Panc1 (cell line): ENCODE data around the gene NTN3. TPM values are rescaled to one million over a fixed set of nuclear protein-coding genes. Genes with fewer than 3 reads are reported as not detected.

Source experiments
- ATAC-seq: fragments of 200-7000 bp; cut with Tn5 transposase; 2 replicates; pipeline ENCODE4 v1.9.1; 2020; ENCODE audit warnings: mild to moderate bottlenecking, moderate library complexity
- BruUV-seq: library from RNA; stranded (reverse); fragments of 400-500 nt; replicated peaks from 2 replicates; lab custom pipeline; 2021; lab: Mats Ljungman, UMichigan
- CTCF ChIA-PET: fragments of 300-600 bp; sonication (Branson Sonifier 250); formaldehyde crosslinking; loops from one replicate; lab custom pipeline; 2022; ENCODE audit warnings: antibody characterized with exemption; lab: Charles Lee
- POLR2A ChIA-PET: fragments of 300-600 bp; sonication (Branson Sonifier 250); formaldehyde crosslinking; loops from one replicate; lab custom pipeline; 2022; ENCODE audit warnings: antibody characterized with exemption; lab: Charles Lee
- DNase-seq: peaks from one replicate; pipeline ENCODE4 v3.0.0-alpha.2; 2010; ENCODE audit warnings: low read depth, low spot score
- H3K27ac ChIP-seq: 2 replicates; pipeline ENCODE4 v1.5.1; 2011; ENCODE audit warnings: mild to moderate bottlenecking, low read length, inconsistent platforms
- H3K27me3 ChIP-seq: fragments of 200-500 bp; sonication (Bioruptor generic); 2 replicates; pipeline ENCODE4 v1.6.0; 2014; ENCODE audit warnings: low read length, inconsistent platforms; ENCODE audit not compliant: control insufficient read depth, insufficient read depth
- H3K36me3 ChIP-seq: fragments of 200-500 bp; sonication (Bioruptor generic); 2 replicates; pipeline ENCODE4 v1.5.1; 2014; ENCODE audit warnings: inconsistent platforms, mild to moderate bottlenecking, low read length, moderate library complexity; ENCODE audit not compliant: control insufficient read depth, insufficient read depth
- H3K4me1 ChIP-seq: 2 replicates; pipeline ENCODE4 v1.5.1; 2011; ENCODE audit warnings: inconsistent platforms, mild to moderate bottlenecking, low read length, moderate library complexity; ENCODE audit not compliant: control insufficient read depth, insufficient read depth
- H3K4me3 ChIP-seq, 2 experiments: 2 replicates each; pipeline ENCODE4 v1.5.1; 2011 to 2012; ENCODE audit warnings: low read depth in 2 of 2, low read length in 2 of 2, mild to moderate bottlenecking in 2 of 2, inconsistent platforms in 1 of 2, moderate library complexity in 1 of 2
- H3K9me3 ChIP-seq: fragments of 200-500 bp; sonication (Bioruptor generic); 2 replicates; pipeline ENCODE4 v1.5.1; 2014; ENCODE audit warnings: low read depth, mild to moderate bottlenecking, inconsistent platforms, low read length, moderate library complexity; ENCODE audit not compliant: control insufficient read depth, insufficient read depth
- POLR2AphosphoS5 ChIP-seq: IDR thresholded peaks from 2 replicates; pipeline ENCODE4 v1.6.1; 2012; ENCODE audit warnings: mild to moderate bottlenecking, low read depth, low read length, moderate library complexity
- SIN3A ChIP-seq: IDR thresholded peaks from 2 replicates; pipeline ENCODE4 v1.6.1; 2012; ENCODE audit warnings: low read depth, mild to moderate bottlenecking, low read length, moderate library complexity, borderline replicate concordance; ENCODE audit not compliant: insufficient read depth
- TCF7L2 ChIP-seq: IDR thresholded peaks from 2 replicates; pipeline ENCODE4 v1.6.1; 2011; ENCODE audit warnings: mild to moderate bottlenecking, low read depth, low read length, inconsistent platforms
- in situ Hi-C: cut with HindIII; loops from 2 replicates; pipeline ENCODE4 v1.10.0; 2016; ENCODE audit warnings: low sequenced_read_pairs, low pct_unique_long_range_greater_than_20kb
- intact Hi-C: fragments of 100-400 bp; cut with micrococcal nuclease; formaldehyde crosslinking; loops from one replicate; pipeline ENCODE4 v1.10.0; 2022; ENCODE audit not compliant: unreplicated experiment
- total RNA-seq: library from RNA; stranded (reverse); gene quantifications from one replicate; pipeline ENCODE4 v1.2.1, GENCODE V29; 2021; ENCODE audit not compliant: unreplicated experiment
- TF ChIP-seq, protein P1 (sequence below): fragments of 450-650 bp; IDR thresholded peaks from 2 replicates; pipeline ENCODE4 v1.5.1; 2017; ENCODE audit warnings: mild to moderate bottlenecking
- TF ChIP-seq, protein P2 (sequence below), 2 experiments: IDR thresholded peaks; 2 replicates each; pipeline ENCODE4 v1.6.1; 2011 to 2012; ENCODE audit warnings: low read depth in 2 of 2, control low read depth in 1 of 2, low read length in 1 of 2, mild to moderate bottlenecking in 1 of 2, moderate library complexity in 1 of 2; ENCODE audit not compliant: insufficient read depth in 1 of 2

The NTN3 gene
- total RNA-seq, 1 experiment from 2014 or later, result 3.2 TPM

- in situ Hi-C loops (no loop called here), intact Hi-C loops (no loop called here)
- CTCF ChIA-PET, result interaction anchor here (0.7 to 1.9 kb wide), 6 partner anchors 22 to 213 kb away, joined by 3 to 6 read pairs (median 4); partner anchors contain the start of genes NTN3 and TBC1D24
- no peak for DNase-seq
- TF ChIP-seq, protein P1, sequence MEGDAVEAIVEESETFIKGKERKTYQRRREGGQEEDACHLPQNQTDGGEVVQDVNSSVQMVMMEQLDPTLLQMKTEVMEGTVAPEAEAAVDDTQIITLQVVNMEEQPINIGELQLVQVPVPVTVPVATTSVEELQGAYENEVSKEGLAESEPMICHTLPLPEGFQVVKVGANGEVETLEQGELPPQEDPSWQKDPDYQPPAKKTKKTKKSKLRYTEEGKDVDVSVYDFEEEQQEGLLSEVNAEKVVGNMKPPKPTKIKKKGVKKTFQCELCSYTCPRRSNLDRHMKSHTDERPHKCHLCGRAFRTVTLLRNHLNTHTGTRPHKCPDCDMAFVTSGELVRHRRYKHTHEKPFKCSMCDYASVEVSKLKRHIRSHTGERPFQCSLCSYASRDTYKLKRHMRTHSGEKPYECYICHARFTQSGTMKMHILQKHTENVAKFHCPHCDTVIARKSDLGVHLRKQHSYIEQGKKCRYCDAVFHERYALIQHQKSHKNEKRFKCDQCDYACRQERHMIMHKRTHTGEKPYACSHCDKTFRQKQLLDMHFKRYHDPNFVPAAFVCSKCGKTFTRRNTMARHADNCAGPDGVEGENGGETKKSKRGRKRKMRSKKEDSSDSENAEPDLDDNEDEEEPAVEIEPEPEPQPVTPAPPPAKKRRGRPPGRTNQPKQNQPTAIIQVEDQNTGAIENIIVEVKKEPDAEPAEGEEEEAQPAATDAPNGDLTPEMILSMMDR, result no peak
- no peak for TF ChIP-seq TCF7L2
- ATAC-seq, result no peak
- H3K36me3 ChIP-seq, result no peaks in the 10 kb centered on the region; the same call in 1 of the 2 replicates
- POLR2A ChIA-PET, result interaction anchor here (0.6 to 0.7 kb wide), 2 partner anchors 34 to 35 kb away, joined by 5 to 10 read pairs; no protein-coding TSS in a partner anchor
- no peak overlapping the region; the same call in 1 of the 2 replicates for H3K27ac ChIP-seq
- no TSS peak for BruUV-seq
- H3K9me3 ChIP-seq, result no peaks in the 10 kb centered on the region
- peaks cover 23% of the 10 kb centered on the region for H3K4me1 ChIP-seq
- H3K4me3 ChIP-seq, result no peak overlapping the region
- no peaks in the 10 kb centered on the region for H3K27me3 ChIP-seq
These were observed 31.1 kb downstream of the NTN3 start for GRCh38 chr16:2501946-2502895.

DNA sequence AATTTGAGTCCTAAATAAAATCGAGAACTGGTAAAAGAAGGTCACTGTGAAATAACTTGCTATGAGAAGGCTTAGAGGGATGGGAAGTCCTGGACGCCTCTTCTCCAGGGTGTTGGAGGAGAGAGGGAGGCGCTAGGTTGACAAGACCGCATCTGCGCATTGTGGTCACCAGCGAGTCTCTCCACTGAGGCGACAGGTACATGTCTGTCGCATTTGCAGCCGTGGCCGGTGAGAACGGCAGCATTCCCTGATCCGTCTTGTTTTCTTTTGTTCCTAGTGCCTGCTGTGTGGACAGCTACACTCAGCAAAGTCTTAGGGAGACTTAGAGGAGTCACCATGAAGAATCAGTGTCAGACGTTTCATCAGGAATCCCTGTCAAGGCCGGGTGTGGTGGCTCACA, 34.6 kb downstream of the NTN3 start:
- CTCF ChIA-PET, result no interaction called here
- ATAC-seq, result no peak
- BruUV-seq, result no TSS peak
- Histone ChIP-seq H3K4me1 (peaks cover 23% of the 10 kb centered on the region), H3K36me3 (no peaks in the 10 kb centered on the region; the same call in 1 of the 2 replicates), H3K27ac (no peak overlapping the region), H3K4me3 (no peak overlapping the region), H3K9me3 (no peaks in the 10 kb centered on the region), H3K27me3 (no peaks in the 10 kb centered on the region)
- no peak for TF ChIP-seq POLR2AphosphoS5
- TF ChIP-seq, protein P1, result no peak
- TF ChIP-seq, protein P2, sequence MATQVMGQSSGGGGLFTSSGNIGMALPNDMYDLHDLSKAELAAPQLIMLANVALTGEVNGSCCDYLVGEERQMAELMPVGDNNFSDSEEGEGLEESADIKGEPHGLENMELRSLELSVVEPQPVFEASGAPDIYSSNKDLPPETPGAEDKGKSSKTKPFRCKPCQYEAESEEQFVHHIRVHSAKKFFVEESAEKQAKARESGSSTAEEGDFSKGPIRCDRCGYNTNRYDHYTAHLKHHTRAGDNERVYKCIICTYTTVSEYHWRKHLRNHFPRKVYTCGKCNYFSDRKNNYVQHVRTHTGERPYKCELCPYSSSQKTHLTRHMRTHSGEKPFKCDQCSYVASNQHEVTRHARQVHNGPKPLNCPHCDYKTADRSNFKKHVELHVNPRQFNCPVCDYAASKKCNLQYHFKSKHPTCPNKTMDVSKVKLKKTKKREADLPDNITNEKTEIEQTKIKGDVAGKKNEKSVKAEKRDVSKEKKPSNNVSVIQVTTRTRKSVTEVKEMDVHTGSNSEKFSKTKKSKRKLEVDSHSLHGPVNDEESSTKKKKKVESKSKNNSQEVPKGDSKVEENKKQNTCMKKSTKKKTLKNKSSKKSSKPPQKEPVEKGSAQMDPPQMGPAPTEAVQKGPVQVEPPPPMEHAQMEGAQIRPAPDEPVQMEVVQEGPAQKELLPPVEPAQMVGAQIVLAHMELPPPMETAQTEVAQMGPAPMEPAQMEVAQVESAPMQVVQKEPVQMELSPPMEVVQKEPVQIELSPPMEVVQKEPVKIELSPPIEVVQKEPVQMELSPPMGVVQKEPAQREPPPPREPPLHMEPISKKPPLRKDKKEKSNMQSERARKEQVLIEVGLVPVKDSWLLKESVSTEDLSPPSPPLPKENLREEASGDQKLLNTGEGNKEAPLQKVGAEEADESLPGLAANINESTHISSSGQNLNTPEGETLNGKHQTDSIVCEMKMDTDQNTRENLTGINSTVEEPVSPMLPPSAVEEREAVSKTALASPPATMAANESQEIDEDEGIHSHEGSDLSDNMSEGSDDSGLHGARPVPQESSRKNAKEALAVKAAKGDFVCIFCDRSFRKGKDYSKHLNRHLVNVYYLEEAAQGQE (IDR thresholded peaks at IDR 0.05; ENCODE audit: insufficient read depth in 1 of 2, low read depth in 2 of 2, low read length in 1 of 2), result no peak
- no peak for TF ChIP-seq TCF7L2
- no peak for TF ChIP-seq SIN3A
- in situ Hi-C loops, result no loop called here
- no peak for DNase-seq
- POLR2A ChIA-PET, result no interaction called here
- intact Hi-C loops, result no loop called here
